ENCODE results near the gene SMIM7.
"Not testable (repeated sequence)": the region's sequence is repeated elsewhere in the genome, so short reads cannot be mapped to it uniquely, and the experiment has no call there.

Gene SMIM7

GRCh38 chr19:16655727-16656126 lies 4.2 kb downstream of the SMIM7 start:
- DNase-seq (ENCODE audit: low read depth in 2 of 2): no peak

DNA sequence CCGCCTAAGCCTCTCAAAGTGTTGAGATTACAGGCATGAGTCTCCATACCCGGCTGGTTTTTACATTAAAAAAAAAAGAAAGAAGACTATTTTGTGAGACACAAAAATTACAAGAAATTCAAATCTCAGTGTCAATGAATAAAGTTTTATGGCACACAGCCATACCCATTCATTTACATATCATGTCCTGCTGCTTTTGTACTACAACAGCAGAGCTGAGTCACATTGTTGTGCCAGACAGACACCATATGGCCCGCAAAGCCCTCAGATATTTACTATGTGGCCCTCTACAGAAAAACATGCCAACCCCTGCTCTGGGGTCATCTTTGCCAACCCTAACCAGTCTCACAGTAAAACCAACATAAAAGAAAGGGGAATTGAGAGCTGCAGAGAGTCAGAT lies 5.3 kb downstream of the SMIM7 start:
- no peak for DNase-seq (ENCODE audit: low read depth in 2 of 2)

GRCh38 chr19:16654140-16654539 lies 5.8 kb downstream of the SMIM7 start:
- no peak for DNase-seq (ENCODE audit: low read depth in 2 of 2)

- no peak for DNase-seq (ENCODE audit: low read depth in 2 of 2)
Observed at GRCh38 chr19:16652854-16653253, 7.1 kb downstream of the SMIM7 start.

DNA sequence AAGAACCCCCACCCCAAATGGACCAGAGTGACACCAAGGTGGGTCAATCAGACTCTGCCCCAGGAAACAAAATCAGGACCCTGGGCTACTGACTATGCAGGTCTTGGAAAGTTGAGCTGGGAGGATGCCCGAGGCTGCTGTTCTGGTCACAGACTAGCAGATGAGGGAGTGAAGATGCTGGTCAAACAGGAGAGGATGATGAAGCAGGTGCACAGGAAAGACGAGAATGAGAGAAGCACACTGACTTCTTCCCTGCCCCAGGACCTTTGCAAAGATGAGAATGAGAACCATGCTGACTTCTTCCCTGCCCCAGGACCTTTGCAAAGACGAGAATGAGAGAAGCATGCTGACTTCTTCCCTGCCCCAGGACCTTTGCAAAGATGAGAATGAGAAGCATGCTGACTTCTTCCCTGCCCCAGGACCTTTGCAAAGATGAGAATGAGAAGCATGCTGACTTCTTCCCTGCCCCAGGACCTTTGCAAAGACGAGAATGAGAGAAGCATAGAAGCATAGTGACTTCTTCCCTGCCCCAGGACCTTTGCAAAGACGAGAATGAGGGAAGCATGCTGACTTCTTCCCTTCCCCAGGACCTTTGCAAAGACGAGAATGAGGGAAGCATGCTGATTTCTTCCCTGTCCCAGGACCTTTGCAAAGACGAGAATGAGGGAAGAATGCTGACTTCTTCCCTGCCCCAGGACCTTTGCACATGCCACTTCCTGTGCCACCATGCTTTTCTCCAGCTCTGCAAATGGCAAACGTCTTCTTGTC lies 8.3 kb downstream of the SMIM7 start:
- DNase-seq (ENCODE audit: low read depth in 2 of 2): not testable (repeated sequence)

DNA sequence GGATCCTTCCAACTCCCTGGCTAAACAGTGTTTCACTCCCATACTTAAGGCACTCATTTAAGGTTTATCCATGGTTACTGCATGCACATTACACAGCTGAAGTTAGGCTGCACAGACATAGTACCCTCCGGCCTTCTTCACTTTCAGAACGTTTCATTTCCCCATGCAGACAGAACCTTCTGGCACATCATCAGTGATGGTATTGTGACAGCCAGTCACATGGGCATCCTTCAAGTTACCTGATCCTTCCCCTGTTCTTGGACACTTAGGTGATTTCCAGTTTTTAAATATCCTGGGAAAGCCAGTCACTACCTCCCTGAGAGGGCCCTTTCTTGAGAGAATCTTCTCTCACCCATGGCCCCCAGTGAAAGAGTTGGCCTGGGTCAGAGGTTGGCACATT lies 9.1 kb downstream of the SMIM7 start:
- no peak for DNase-seq (ENCODE audit: low read depth in 2 of 2)

DNA sequence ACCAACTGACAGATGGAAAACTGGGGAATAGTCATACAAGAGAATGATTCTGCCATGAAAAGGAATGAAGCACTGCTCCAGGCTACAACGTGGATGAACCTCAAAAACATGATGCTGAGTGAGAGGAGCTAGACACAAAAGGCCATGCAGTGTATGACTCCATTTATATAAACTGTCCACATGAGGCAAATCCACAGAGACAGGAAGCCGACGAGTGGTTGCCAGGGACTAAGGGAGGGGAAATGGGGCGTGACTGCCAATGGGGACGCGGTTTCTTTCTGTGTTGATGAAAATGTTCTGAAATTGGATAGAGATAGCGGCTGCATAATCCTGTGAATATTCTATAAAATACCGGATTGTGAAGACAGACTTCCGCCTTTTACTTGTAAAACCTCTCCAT lies 10.2 kb downstream of the SMIM7 start:
- no peak for DNase-seq (ENCODE audit: low read depth in 2 of 2)

DNA sequence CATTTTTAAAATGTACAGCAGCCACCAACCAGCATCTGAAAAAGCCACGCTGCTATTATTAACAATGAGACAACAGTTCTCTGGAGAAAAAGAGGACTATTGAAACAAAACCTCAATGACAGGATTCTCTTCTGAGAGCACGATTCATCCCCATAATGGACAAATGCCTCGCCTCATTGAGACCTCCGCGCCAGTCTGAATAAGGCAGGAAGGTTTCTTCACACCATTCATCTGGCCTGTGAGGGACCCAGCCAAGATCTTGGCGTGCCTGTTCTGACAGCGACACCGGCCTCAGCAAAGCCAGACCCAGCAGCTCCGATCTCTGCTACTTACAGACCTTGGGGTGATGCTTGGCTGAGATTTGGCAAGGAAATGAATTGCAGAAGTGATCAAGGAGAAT lies 14.8 kb downstream of the SMIM7 start:
- DNase-seq (ENCODE audit: low read depth in 2 of 2): no peak

- no peak for DNase-seq (ENCODE audit: low read depth in 2 of 2)
Observed at GRCh38 chr19:16641695-16642094, 18.2 kb downstream of the SMIM7 start.

- DNase-seq (ENCODE audit: low read depth in 2 of 2): no peak
Observed at GRCh38 chr19:16640951-16641350, 19.0 kb downstream of the SMIM7 start.

- no peak for DNase-seq (ENCODE audit: low read depth in 2 of 2)
Observed at GRCh38 chr19:16638666-16639065, 21.3 kb downstream of the SMIM7 start.

GRCh38 chr19:16637535-16637934 lies 22.4 kb downstream of the SMIM7 start:
- DNase-seq (ENCODE audit: low read depth in 2 of 2): no peak

DNA sequence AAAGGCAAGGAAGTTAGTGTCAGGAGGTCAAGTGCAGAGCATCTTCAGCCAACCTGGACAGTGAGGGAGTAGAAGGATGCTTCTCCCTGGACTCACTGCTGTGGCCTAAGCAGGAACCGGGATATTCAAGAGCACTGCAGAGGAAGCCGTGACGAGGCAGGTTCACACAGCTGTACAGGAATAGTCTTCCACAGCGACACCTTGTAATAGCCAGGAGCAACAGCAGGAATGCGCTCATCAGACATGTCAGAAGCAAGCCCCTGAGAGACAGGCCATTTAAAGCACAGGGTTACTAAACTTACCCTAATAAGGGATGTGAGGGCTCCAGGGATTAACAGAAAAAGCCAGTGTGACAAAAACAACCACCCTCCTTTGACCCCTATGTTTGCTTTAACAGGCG lies 28.5 kb downstream of the SMIM7 start:
- no peak for DNase-seq (ENCODE audit: low read depth in 2 of 2)

- DNase-seq (ENCODE audit: low read depth in 2 of 2): no peak
Observed at GRCh38 chr19:16628984-16629691, 30.8 kb downstream of the SMIM7 start.

- DNase-seq (ENCODE audit: low read depth in 2 of 2): peak; percentile 89 to 96
Observed at GRCh38 chr19:16628183-16628983, 31.6 kb downstream of the SMIM7 start, which contains the start of gene MED26. Gene MED26, minus strand, starts transcription at chr19:16628204. Its CDS starts 261 bp downstream, at chr19:16627943.

DNA sequence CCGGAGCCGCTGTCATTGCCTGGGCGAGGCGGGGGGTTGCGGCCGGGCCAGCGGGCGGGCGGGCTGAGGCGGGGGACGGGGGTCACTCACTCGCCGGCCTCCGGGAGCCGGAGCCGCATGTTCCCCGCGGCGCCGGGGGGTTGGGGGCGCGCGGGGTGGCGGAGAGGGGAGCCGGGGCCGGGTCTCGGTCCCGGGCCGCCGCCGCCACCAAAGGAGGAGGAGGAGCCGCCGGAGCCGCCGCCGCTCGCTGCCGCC lies 32.1 kb downstream of the SMIM7 start:
- no peak for DNase-seq (ENCODE audit: low read depth in 2 of 2)

GRCh38 chr19:16627193-16627927 lies 32.6 kb downstream of the SMIM7 start:
- DNase-seq (ENCODE audit: low read depth in 2 of 2): no peak

DNA sequence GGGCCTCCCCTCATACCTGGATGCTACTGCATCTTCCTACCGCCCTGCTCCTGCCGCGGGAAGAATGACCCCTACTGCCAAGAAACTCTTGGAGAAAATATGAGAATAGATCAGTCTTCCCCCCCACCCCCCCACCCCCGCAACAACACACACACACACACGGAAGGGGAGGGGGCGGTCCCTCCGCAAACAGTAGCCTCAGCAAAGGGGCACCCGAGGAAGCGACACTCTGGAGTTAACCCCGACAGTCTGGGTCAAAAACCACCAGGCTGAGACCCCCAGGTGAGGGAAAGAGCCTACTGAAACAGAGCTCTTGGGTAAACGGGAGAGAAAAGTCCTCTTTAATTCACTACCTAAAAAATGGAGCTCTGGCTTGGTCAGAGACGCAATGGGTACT lies 33.1 kb downstream of the SMIM7 start:
- no peak for DNase-seq (ENCODE audit: low read depth in 2 of 2)

- DNase-seq (ENCODE audit: low read depth in 2 of 2): no peak
Observed at GRCh38 chr19:16625163-16625958, 34.6 kb downstream of the SMIM7 start.

- DNase-seq (ENCODE audit: low read depth in 2 of 2): no peak
Observed at GRCh38 chr19:16624236-16624635, 35.7 kb downstream of the SMIM7 start.

GRCh38 chr19:16623576-16623975 lies 36.4 kb downstream of the SMIM7 start:
- no peak for DNase-seq (ENCODE audit: low read depth in 2 of 2)

Measured in stimulated activated CD4-positive, alpha-beta T cell treated with anti-CD3 and anti-CD28 coated beads, Interleukin-15, amount 100 ng/mL, for 48 hours (primary cell).